ENCODE measurements around the gene ABTB2. TPM values are rescaled to one million over a fixed set of nuclear protein-coding genes. Genes with fewer than 3 reads are reported as not detected.

ABTB2 gene
- total and polyA plus RNA-seq, 9 of the 15 experiments (the other 6 are each of a cell fraction or from before 2014, with no cell fraction given) = 0.03 to 0.18 (median 0.12) TPM; not detected in 2

Small RNA genes within 50 kb of the gene (small RNA-seq; reads per million reads assigned to genes)
- gene AL035079.1 (not detected), gene RF00019 (not detected)

Other genes with a start within 250 kb of the ABTB2 start
- gene CAT, start 80.9 kb upstream of the ABTB2 start, total RNA-seq (2014; rRNA removed) = 93.2 and 103 TPM in 2 replicates
- 115 and 124 TPM in 2 replicates for gene CAT, start 80.9 kb upstream of the ABTB2 start, total RNA-seq (2014; rRNA removed; fragmentation: Illumina TruSeq; extraction: Trizol)
- 96.7 and 101 TPM in 2 replicates for gene CAT, start 80.9 kb upstream of the ABTB2 start, total RNA-seq (2015; rRNA removed; fragmentation: Illumina TruSeq; extraction: Trizol)
- gene CAT, start 80.9 kb upstream of the ABTB2 start, total RNA-seq (2021) = 86.7 and 95.1 TPM in 2 replicates
- gene CAT, start 80.9 kb upstream of the ABTB2 start, polyA plus RNA-seq (2011; rRNA removed) = 143 and 183 TPM in 2 replicates
- gene CAT, start 80.9 kb upstream of the ABTB2 start, polyA plus RNA-seq (2014; fragmentation: Illumina TruSeq; extraction: Trizol) = 126 and 162 TPM in 2 replicates
- 100 to 1,000 TPM; 114 to 172 TPM for gene CAT, start 80.9 kb upstream of the ABTB2 start, polyA plus RNA-seq (2014; fragmentation: Nextera tagmentation; extraction: Ambion mirVana)
- gene CAT, start 80.9 kb upstream of the ABTB2 start, polyA plus RNA-seq (2014; rRNA removed) = 99.1 and 110 TPM in 2 replicates
- not detected in 2 replicates for gene ELF5, start 155.8 kb upstream of the ABTB2 start, total RNA-seq (2014; rRNA removed)
- not detected in 2 replicates for gene ELF5, start 155.8 kb upstream of the ABTB2 start, total RNA-seq (2014; rRNA removed; fragmentation: Illumina TruSeq; extraction: Trizol)
- gene ELF5, start 155.8 kb upstream of the ABTB2 start, total RNA-seq (2015; rRNA removed; fragmentation: Illumina TruSeq; extraction: Trizol) = not detected in 2 replicates
- not detected in 2 replicates for gene ELF5, start 155.8 kb upstream of the ABTB2 start, total RNA-seq (2021)
- not detected in 2 replicates for gene ELF5, start 155.8 kb upstream of the ABTB2 start, polyA plus RNA-seq (2011; rRNA removed)
- not detected in 2 replicates for gene ELF5, start 155.8 kb upstream of the ABTB2 start, polyA plus RNA-seq (2014; fragmentation: Illumina TruSeq; extraction: Trizol)
- gene ELF5, start 155.8 kb upstream of the ABTB2 start, polyA plus RNA-seq (2014; fragmentation: Nextera tagmentation; extraction: Ambion mirVana) = not detected
- gene ELF5, start 155.8 kb upstream of the ABTB2 start, polyA plus RNA-seq (2014; rRNA removed) = not detected in 2 replicates

Data from K562 (cell line).